Breast epithelium (tissue), 3 donors: ENCODE measurements around the gene EVC.

ENCODE experiments used
- POLR2A ChIP-seq: fragments of 450-650 bp; IDR thresholded peaks from one replicate; pipeline ENCODE4 v1.6.1; 2016; ENCODE audit warnings: antibody characterized with exemption, mild to moderate bottlenecking, moderate library complexity
- TF ChIP-seq, protein P1 (sequence below), 3 donors: fragments of 450-650 bp; IDR thresholded peaks; one replicate each; pipeline ENCODE4 v1.5.1; 2016 to 2017; ENCODE audit warnings: antibody characterized with exemption in 3 of 3, mild to moderate bottlenecking in 3 of 3, moderate library complexity in 3 of 3

DNA sequence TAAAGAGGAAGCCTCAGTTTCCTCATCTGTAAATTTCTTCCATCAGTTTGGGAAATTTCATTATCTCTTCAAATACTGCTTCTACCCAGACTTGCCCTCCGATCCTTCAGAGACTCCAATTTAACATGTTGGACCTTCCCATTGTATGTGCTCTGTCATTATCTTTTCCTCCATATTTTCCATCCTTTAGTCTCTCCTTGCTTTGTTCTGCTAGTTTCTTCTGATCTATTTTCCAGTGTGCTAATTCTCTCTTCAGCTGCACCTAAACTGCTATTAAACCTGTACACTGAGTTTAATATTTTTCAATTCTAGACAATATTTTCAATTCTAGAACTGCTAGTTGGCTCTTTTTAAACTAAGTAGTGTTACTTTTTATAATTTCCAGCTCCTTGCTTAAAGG is 65.5 kb downstream of the EVC start:
- TF ChIP-seq POLR2A, result no peak
- TF ChIP-seq, protein P1, sequence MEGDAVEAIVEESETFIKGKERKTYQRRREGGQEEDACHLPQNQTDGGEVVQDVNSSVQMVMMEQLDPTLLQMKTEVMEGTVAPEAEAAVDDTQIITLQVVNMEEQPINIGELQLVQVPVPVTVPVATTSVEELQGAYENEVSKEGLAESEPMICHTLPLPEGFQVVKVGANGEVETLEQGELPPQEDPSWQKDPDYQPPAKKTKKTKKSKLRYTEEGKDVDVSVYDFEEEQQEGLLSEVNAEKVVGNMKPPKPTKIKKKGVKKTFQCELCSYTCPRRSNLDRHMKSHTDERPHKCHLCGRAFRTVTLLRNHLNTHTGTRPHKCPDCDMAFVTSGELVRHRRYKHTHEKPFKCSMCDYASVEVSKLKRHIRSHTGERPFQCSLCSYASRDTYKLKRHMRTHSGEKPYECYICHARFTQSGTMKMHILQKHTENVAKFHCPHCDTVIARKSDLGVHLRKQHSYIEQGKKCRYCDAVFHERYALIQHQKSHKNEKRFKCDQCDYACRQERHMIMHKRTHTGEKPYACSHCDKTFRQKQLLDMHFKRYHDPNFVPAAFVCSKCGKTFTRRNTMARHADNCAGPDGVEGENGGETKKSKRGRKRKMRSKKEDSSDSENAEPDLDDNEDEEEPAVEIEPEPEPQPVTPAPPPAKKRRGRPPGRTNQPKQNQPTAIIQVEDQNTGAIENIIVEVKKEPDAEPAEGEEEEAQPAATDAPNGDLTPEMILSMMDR (IDR thresholded peaks at IDR 0.05), result no peak
